Measurements from ENCODE around the gene RBM33.

RBM33 gene

DNA sequence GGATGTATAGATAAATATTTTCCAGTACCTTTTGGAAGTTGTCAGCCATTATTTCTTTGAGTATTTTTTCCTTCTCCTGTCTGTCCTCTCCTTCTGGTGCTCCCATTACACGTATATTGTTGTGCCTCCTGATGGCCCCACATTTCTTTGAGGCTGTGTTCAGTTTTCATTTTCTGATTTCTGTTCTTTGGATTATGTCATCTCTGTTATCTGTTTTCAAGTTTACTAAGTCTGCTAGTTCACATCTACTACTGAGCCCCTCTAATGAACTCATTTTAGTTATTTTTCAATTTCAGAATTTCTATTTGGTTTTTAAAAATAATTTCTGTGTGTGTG is 16.3 kb downstream of the RBM33 start:
- DNase-seq (ENCODE audit: low read depth) = no peak
- TF ChIP-seq, protein P1, sequence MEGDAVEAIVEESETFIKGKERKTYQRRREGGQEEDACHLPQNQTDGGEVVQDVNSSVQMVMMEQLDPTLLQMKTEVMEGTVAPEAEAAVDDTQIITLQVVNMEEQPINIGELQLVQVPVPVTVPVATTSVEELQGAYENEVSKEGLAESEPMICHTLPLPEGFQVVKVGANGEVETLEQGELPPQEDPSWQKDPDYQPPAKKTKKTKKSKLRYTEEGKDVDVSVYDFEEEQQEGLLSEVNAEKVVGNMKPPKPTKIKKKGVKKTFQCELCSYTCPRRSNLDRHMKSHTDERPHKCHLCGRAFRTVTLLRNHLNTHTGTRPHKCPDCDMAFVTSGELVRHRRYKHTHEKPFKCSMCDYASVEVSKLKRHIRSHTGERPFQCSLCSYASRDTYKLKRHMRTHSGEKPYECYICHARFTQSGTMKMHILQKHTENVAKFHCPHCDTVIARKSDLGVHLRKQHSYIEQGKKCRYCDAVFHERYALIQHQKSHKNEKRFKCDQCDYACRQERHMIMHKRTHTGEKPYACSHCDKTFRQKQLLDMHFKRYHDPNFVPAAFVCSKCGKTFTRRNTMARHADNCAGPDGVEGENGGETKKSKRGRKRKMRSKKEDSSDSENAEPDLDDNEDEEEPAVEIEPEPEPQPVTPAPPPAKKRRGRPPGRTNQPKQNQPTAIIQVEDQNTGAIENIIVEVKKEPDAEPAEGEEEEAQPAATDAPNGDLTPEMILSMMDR (IDR thresholded peaks at IDR 0.05; ENCODE audit: control insufficient read depth, insufficient read depth, low read depth, low read length, missing control alignments) = no peak
- H3K4me3 ChIP-seq (ENCODE audit: control insufficient read depth, low read depth, low read length) = no peak overlapping the region

DNA sequence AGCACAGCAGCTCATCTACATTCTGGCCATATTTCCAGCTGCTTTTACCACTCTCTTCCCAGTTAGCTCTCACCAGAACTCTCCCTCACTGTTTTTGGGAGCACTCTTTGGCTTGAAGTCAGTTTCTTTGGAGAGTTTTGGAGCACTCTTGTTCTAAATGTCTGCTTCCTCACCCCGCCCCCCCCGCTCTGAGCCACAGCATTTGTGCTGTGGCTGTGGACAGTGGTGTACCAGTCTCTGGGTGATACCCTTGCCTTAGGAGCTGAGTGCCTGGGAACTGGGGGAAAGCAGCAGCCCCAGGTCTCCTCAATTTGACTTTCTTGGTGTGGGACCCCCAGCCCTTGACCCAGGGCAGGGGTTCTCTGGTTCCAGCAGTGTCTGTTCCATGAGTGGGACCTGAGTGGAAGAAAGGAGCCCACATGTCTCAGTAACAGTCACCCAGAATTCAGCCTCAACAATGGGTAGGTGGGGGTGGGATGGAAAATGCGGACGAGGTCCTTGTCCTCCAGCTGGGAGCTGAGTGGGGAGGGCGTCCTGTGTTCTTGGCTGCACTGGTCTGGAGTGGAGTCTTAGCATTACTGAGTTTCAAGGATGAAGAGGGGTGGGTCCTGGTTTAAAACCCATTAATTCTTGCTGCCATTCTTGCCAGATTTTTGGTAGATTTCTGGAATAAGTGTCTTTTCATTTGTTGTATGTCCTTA is 18.0 kb downstream of the RBM33 start:
- TF ChIP-seq, protein P1 (IDR thresholded peaks at IDR 0.05; ENCODE audit: control insufficient read depth, insufficient read depth, low read depth, low read length, missing control alignments) = no peak
- DNase-seq (ENCODE audit: low read depth) = no peak
- H3K4me3 ChIP-seq (ENCODE audit: control insufficient read depth, low read depth, low read length) = no peak overlapping the region

DNA sequence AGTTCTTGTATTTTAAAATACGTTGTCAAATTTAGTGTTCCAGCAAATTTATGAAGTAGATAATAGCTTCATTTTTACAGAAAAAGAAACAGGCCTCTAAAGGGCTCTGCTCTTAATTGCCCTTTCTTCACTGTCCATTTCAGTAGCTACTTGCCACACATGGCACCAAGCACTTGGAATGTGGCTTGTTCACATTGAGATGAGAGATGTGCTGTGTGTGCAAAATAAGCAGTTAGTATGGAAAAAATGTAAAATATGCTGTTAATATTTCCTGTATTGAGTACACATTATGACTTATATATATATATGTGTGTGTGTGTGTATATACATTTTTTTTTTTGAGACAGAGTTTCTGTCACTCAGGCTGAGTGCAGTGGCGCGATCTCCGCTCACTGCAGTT is 19.5 kb downstream of the RBM33 start:
- H3K4me3 ChIP-seq (ENCODE audit: control insufficient read depth, low read depth, low read length) = no peak overlapping the region
- TF ChIP-seq, protein P1 (IDR thresholded peaks at IDR 0.05; ENCODE audit: control insufficient read depth, insufficient read depth, low read depth, low read length, missing control alignments) = no peak
- DNase-seq (ENCODE audit: low read depth) = no peak

DNA sequence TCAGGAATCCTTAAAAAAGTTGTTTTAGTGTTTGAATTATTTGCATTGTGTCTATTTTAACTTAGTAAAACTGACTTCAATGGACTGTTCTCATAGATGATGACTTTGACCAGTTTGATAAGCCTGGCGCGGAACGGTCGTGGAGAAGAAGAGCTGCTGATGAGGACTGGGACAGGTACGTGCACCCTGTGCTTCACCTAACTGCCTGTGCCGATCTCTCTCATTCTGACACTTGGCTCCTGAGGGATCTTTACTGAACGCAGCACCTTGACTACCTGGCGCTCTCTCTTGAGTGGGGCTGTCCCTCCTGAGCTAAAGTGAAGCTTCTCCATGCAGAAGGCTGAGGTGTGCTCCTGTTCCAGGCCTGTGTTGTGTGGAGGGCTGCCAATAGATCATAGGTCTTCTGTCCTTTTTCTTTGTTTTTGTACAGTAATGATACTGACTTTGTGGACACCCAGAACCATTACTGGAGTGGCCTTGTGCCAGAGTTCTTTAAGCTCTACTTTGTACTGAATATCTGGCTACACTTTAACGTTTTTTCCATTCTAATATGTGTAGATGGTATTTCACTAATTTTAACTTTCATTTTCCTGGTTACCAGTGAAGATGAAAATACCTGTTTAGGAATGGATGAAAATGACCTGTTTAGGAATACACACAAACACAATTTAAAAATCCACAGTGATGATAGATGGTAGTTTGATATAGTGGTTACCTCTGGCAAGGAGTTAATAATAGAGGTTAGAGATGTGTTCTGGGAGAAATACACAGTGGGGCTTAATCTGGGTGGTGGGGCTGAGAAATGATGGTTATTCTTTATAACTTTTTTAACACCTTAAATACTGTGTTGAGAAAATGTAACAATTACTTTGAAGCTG is 20.9 kb downstream of the RBM33 start:
- TF ChIP-seq, protein P1 (IDR thresholded peaks at IDR 0.05; ENCODE audit: control insufficient read depth, insufficient read depth, low read depth, low read length, missing control alignments) = no peak
- no peak overlapping the region for H3K4me3 ChIP-seq (ENCODE audit: control insufficient read depth, low read depth, low read length)
- DNase-seq (ENCODE audit: low read depth) = no peak

DNA sequence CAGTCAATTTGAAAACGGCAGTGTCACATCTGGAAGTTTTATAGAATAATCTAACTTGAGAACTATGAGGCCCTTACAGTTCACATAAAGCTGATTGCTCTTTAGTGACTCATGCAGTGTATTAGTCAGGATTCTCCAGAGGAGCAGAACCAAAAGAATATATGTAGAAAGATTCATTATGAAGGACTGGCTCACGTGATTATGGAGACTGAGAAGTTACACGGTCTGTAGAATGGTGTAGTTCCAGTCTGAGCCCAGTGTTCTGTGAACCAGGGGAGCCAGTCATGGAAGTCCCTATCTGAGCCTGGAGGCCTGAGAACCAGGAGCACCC is 21.5 kb downstream of the RBM33 start:
- TF ChIP-seq, protein P1 (IDR thresholded peaks at IDR 0.05; ENCODE audit: control insufficient read depth, insufficient read depth, low read depth, low read length, missing control alignments) = no peak
- H3K4me3 ChIP-seq (ENCODE audit: control insufficient read depth, low read depth, low read length) = no peak overlapping the region
- peak; percentile 59 for DNase-seq (ENCODE audit: low read depth)

DNA sequence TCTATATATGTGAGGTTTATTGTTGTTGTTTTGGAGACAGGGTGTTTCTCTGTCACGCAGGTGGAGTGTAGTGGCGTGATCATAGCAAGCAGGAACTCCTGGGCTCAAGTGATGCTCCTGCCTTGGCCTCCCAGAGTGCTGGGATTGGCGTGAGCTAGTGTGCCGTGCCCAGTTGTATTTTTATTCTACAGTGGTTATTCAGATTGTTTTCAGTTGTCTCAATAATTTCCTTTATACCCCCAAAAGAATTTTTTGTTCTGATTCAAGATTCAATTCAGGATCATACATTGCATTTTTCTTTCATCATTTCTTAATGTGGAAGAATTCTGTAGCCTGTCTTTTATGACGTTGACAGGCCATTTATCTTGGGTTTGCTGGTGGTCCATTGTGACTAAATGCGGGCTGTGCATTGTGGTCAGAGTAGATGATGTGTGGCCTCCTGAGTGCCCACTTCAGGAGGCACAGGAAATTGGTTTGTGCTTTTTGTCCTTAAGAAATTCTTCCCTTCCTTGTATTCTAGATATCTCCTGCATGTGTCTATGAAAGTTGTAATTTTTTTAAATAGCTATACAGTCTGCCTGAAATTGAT is 22.9 kb downstream of the RBM33 start:
- DNase-seq (ENCODE audit: low read depth) = no peak

More for the DNA sequence above, 22.9 kb downstream of the RBM33 start:
- no peak overlapping the region for H3K4me3 ChIP-seq (ENCODE audit: control insufficient read depth, low read depth, low read length)
- TF ChIP-seq, protein P1 (IDR thresholded peaks at IDR 0.05; ENCODE audit: control insufficient read depth, insufficient read depth, low read depth, low read length, missing control alignments) = no peak
